Keratinocyte (primary cell): ENCODE measurements around the gene USP6. TPM values are rescaled to one million over a fixed set of nuclear protein-coding genes. Genes with fewer than 3 reads are reported as not detected.
"Not testable (repeated sequence)": the region's sequence is repeated elsewhere in the genome, so short reads cannot be mapped to it uniquely, and the experiment has no call there.

Source experiments
- DNase-seq: peaks from one replicate; pipeline ENCODE4 v3.0.0-alpha.2; 2011; ENCODE audit warnings: low read depth, missing footprints, low spot score
- FAIRE-seq: peaks from 2 replicates; lab custom pipeline; 2011; peaks lifted over from hg19 to GRCh38; lab: Jason Lieb, UNC
- H2AFZ ChIP-seq: 2 replicates; pipeline ENCODE4 v1.6.0; 2012; ENCODE audit warnings: low read length, control low read depth, inconsistent platforms; ENCODE audit not compliant: control insufficient read depth
- H3K27ac ChIP-seq: 2 replicates; pipeline ENCODE4 v1.5.1; 2011; ENCODE audit warnings: low read length; ENCODE audit not compliant: control insufficient read depth, insufficient read depth
- H3K27me3 ChIP-seq: 3 replicates; pipeline ENCODE4 v1.6.0; 2011; ENCODE audit warnings: low read length; ENCODE audit not compliant: control insufficient read depth, insufficient read depth; ENCODE audit errors: extremely low read depth
- H3K36me3 ChIP-seq, 2 experiments: 2 replicates in 1 of 2; 3 replicates in 1 of 2; pipeline ENCODE4 v1.5.1; 2011; ENCODE audit warnings: low read length in 2 of 2, mild to moderate bottlenecking in 1 of 2; ENCODE audit not compliant: control insufficient read depth in 2 of 2, insufficient read depth in 2 of 2; ENCODE audit errors: extremely low read depth in 1 of 2
- H3K4me1 ChIP-seq: 3 replicates; pipeline ENCODE4 v1.5.1; 2011; ENCODE audit warnings: low read length; ENCODE audit not compliant: control insufficient read depth, insufficient read depth; ENCODE audit errors: extremely low read depth
- H3K4me2 ChIP-seq: 3 replicates; pipeline ENCODE4 v1.6.0; 2011; ENCODE audit warnings: low read depth, low read length; ENCODE audit not compliant: control insufficient read depth, insufficient read depth; ENCODE audit errors: extremely low read depth
- H3K4me3 ChIP-seq, 3 experiments: fragments of 200-600 bp in 1 of 3; sonication (generic) in 1 of 3; 2 replicates in 2 of 3; 3 replicates in 1 of 3; pipeline ENCODE4 v1.5.1; 2011 to 2016; ENCODE audit warnings: low read length in 3 of 3, mild to moderate bottlenecking in 3 of 3, control low read depth in 2 of 3, inconsistent platforms in 1 of 3, low read depth in 1 of 3, mixed read lengths in 1 of 3, mixed run types in 1 of 3, moderate library complexity in 1 of 3; ENCODE audit not compliant: control insufficient read depth in 2 of 3, insufficient read depth in 2 of 3; ENCODE audit errors: extremely low read depth in 1 of 3
- H3K79me2 ChIP-seq: 2 replicates; pipeline ENCODE4 v1.6.0; 2012; ENCODE audit warnings: low read length; ENCODE audit not compliant: control insufficient read depth, insufficient read depth
- H3K9ac ChIP-seq: 3 replicates; pipeline ENCODE4 v1.6.0; 2011; ENCODE audit warnings: low read length; ENCODE audit not compliant: control insufficient read depth, insufficient read depth; ENCODE audit errors: extremely low read depth
- H3K9me1 ChIP-seq: 3 replicates; pipeline ENCODE4 v1.6.0; 2011; ENCODE audit warnings: low read length; ENCODE audit not compliant: control insufficient read depth, insufficient read depth; ENCODE audit errors: extremely low read depth
- H3K9me3 ChIP-seq: 2 replicates; pipeline ENCODE4 v1.5.1; 2012; ENCODE audit warnings: low read depth, low read length; ENCODE audit not compliant: control insufficient read depth
- H4K20me1 ChIP-seq: 3 replicates; pipeline ENCODE4 v1.6.0; 2011; ENCODE audit warnings: low read length; ENCODE audit not compliant: control insufficient read depth, insufficient read depth; ENCODE audit errors: extremely low read depth
- CTCF ChIP-seq, 3 experiments: IDR thresholded peaks in 1 of 3; conservative IDR thresholded peaks in 1 of 3; optimal IDR thresholded peaks in 1 of 3; 2 replicates in 2 of 3; 3 replicates in 1 of 3; pipeline versions ENCODE3 to v1.5.1; 2011; ENCODE audit warnings: low read length in 3 of 3, mild to moderate bottlenecking in 3 of 3, moderate library complexity in 2 of 3, control low read depth in 1 of 3, inconsistent platforms in 1 of 3; ENCODE audit not compliant: insufficient read depth in 2 of 3; ENCODE audit errors: extremely low read depth in 1 of 3
- EZH2 ChIP-seq: IDR thresholded peaks from one replicate; pipeline ENCODE4 v1.6.1; 2012; ENCODE audit warnings: inconsistent platforms, mild to moderate bottlenecking, low read length, moderate library complexity
- dilution Hi-C: fragments of 300-500 bp; cut with MboI; formaldehyde crosslinking; loops from one replicate; pipeline ENCODE4 v1.7.0; 2020; ENCODE audit warnings: low sequenced_read_pairs; ENCODE audit not compliant: extremely low pct_ligation_motif_present
- polyA plus RNA-seq, 5 experiments: library from polyadenylated mRNA; depleted of rRNA in 3 of 5; stranded (reverse) in 3 of 5; stranded (forward) in 1 of 5; unstranded in 1 of 5; fragments of >200 nt; gene quantifications; 1 replicate in 1 of 5; 2 replicates in 3 of 5; 3 replicates in 1 of 5; pipeline versions ENCODE4 v1.2.1 to v1.2.3, GENCODE V29; 2011 to 2012; ENCODE audit warnings: missing spikeins in 2 of 5, low read depth in 1 of 5, low replicate concordance in 1 of 5

Gene USP6
- polyA plus RNA-seq, 1 donor (not counting 4 experiments of a cell fraction or from before 2014, with no cell fraction given) = not detected

DNA sequence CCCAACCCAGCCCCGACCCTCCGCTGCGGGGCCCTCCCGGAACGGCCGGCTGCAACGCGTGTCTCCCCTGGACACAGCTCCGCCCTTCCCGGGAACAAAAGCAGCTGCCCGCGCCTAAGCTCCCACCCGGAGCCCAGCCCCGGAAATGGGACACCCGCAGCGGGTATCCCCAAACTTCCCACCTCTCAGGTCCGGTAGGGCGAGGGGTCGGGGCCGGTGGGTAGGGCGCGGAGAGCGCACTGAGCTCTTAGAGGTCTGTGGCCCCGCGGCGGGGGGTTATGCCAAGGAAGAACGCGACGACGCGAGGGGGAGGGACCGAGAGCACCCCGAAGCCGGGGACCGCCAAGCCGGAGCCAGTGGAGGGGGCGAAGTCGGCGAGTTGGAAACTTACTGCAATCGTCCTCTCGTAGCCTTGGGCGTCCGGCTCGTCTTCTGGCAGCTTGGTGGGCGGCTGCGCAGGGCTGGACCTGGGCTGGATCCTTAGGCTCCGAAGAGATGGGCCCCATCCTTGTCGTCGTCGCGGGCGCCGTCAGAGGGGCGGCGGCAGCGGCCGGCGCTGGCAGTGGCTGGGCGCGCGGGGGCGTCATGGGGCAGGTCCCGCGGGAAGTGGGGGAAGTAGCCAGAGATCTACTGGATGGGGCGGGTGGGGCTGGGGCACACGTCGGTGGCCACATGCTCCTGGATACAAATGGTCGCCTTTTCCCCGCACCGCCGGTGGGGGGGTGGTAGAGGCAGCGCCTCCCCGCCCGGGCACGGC lies 6.9 kb downstream of the USP6 start:
- TF ChIP-seq EZH2 = no peak
- no peak for TF ChIP-seq CTCF (optimal IDR thresholded peaks at IDR 0.05 in 1 of 3, IDR thresholded peaks at IDR 0.05 in 1 of 3, conservative IDR thresholded peaks at IDR 0.05 in 1 of 3; ENCODE audit: extremely low read depth in 1 of 3, insufficient read depth in 2 of 3, low read length in 3 of 3)
- no peaks in the 10 kb centered on the region for H4K20me1 ChIP-seq
- no peaks in the 10 kb centered on the region for H3K36me3 ChIP-seq
- H3K27me3 ChIP-seq = peaks cover 43% of the 10 kb centered on the region
- H3K9me3 ChIP-seq = no peaks in the 10 kb centered on the region
- no peaks in the 10 kb centered on the region for H3K79me2 ChIP-seq
- no peaks in the 10 kb centered on the region for H3K9me1 ChIP-seq
- H2AFZ ChIP-seq = peak overlapping the region; percentile 30
- no peak overlapping the region for H3K9ac ChIP-seq
- no peaks in the 10 kb centered on the region for H3K4me1 ChIP-seq
- no peak for FAIRE-seq
- no peak for DNase-seq
- dilution Hi-C loops = no loop called here
- H3K27ac ChIP-seq = no peak overlapping the region
- peak overlapping the region; percentile 58 for H3K4me2 ChIP-seq
- peak overlapping the region; percentile 14 to 43 (median 26) for H3K4me3 ChIP-seq

DNA sequence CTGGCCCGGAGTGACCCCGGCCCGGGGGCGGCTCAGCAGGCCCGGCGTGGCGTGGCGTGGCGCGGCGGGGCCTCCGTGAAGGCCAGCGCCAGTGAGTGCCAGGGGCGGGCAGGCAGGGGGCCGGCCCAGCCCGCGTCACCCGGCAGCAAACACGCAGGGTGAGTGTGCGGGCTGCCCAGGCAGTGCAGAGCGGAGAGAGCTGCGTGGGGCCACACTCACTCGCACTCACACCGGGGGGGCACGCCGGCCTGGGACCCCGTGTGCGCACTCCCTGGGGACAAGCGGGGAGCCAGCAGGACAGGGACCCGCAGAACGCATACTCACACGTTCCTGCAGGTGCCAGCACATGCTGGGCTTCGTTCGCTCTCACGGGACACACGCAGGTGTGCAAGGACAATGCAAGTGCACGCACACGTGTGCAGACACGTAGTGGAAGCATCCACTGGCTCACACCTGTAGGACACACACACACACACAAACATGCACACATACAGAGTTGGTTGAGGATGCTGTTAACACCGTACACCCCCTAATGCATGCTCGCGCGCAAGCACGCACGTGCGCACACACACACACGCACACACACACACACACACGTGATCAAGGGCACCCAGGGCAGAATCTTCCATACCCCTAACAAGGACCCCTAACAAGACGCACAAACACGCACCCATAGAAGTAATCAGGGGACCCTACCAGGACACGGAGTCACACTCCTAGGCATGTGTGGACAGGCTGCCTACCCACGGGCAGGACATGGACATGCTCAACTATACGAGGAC lies 7.7 kb downstream of the USP6 start:
- no peak for FAIRE-seq
- TF ChIP-seq EZH2 = peak; percentile 61
- no peak for TF ChIP-seq CTCF (optimal IDR thresholded peaks at IDR 0.05 in 1 of 3, IDR thresholded peaks at IDR 0.05 in 1 of 3, conservative IDR thresholded peaks at IDR 0.05 in 1 of 3; ENCODE audit: extremely low read depth in 1 of 3, insufficient read depth in 2 of 3, low read length in 3 of 3)
- Histone ChIP-seq H3K9ac (no peak overlapping the region), H3K4me2 (no peak overlapping the region), H3K27me3 (peaks cover 38% of the 10 kb centered on the region), H3K4me1 (no peaks in the 10 kb centered on the region), H3K36me3 (no peaks in the 10 kb centered on the region), H2AFZ (no peak overlapping the region), H3K79me2 (no peaks in the 10 kb centered on the region), H3K9me1 (no peaks in the 10 kb centered on the region), H4K20me1 (no peaks in the 10 kb centered on the region), H3K9me3 (no peaks in the 10 kb centered on the region), H3K4me3 (no peak overlapping the region), H3K27ac (no peak overlapping the region)
- no peak for DNase-seq
- dilution Hi-C loops = no loop called here

- H3K4me2 ChIP-seq, H3K4me1 ChIP-seq, H3K36me3 ChIP-seq, DNase-seq, H3K9ac ChIP-seq, H3K9me3 ChIP-seq, H3K4me3 ChIP-seq, H4K20me1 ChIP-seq, H2AFZ ChIP-seq, FAIRE-seq, H3K79me2 ChIP-seq, H3K9me1 ChIP-seq, H3K27ac ChIP-seq, dilution Hi-C loops: not testable (repeated sequence)
- peaks cover 35% of the 10 kb centered on the region for H3K27me3 ChIP-seq
These were observed 8.4 kb downstream of the USP6 start for GRCh38 chr17:5124125-5124760.
